PC-3 (cell line): ENCODE data around the gene TMEM131L. TPM values are rescaled to one million over a fixed set of nuclear protein-coding genes. Genes with fewer than 3 reads are reported as not detected.
A peak's percentile ranks its signal among the peaks of the same experiment; 100 is the strongest.
"Not testable (repeated sequence)": the region's sequence is repeated elsewhere in the genome, so short reads cannot be mapped to it uniquely, and the experiment has no call there.

Experiments
- ATAC-seq: fragments of 200-7000 bp; cut with Tn5 transposase; 2 replicates; pipeline ENCODE4 v1.9.1; 2020; ENCODE audit warnings: mild to moderate bottlenecking, moderate library complexity
- BruUV-seq: library from RNA; stranded (reverse); fragments of 400-500 nt; replicated peaks from 2 replicates; lab custom pipeline; 2021; lab: Mats Ljungman, UMichigan
- CTCF ChIA-PET: fragments of 300-600 bp; sonication (Branson Sonifier 250); formaldehyde crosslinking; loops from one replicate; lab custom pipeline; 2022; ENCODE audit warnings: antibody characterized with exemption; lab: Charles Lee
- POLR2A ChIA-PET: fragments of 300-600 bp; sonication (Branson Sonifier 250); formaldehyde crosslinking; loops from one replicate; lab custom pipeline; 2022; ENCODE audit warnings: antibody characterized with exemption; ENCODE audit not compliant: unreplicated experiment; lab: Charles Lee
- DNase-seq: peaks from one replicate; pipeline ENCODE4 v3.0.0-alpha.2; 2015
- H2AFZ ChIP-seq: fragments of 300-600 bp; sonication (generic); 2 replicates; pipeline ENCODE4 v1.6.0; 2016; ENCODE audit warnings: antibody characterized with exemption, low read length
- H3F3A ChIP-seq: fragments of 300-600 bp; sonication (generic); one replicate; pipeline ENCODE4 v1.6.0; 2017; ENCODE audit warnings: antibody characterized with exemption, low read length, control low read depth, mild to moderate bottlenecking; ENCODE audit not compliant: unreplicated experiment
- H3K27ac ChIP-seq: fragments of 300-600 bp; sonication (generic); 2 replicates; pipeline ENCODE4 v1.5.1; 2016; ENCODE audit warnings: mild to moderate bottlenecking, low read length
- H3K27me3 ChIP-seq: fragments of 300-600 bp; sonication (generic); 2 replicates; pipeline ENCODE4 v1.6.1; 2016; ENCODE audit warnings: low read length, mixed read lengths
- H3K36me3 ChIP-seq: fragments of 300-600 bp; sonication (generic); 2 replicates; pipeline ENCODE4 v1.6.1; 2016; ENCODE audit warnings: low read depth, mixed run types, low read length, mixed read lengths
- H3K4me1 ChIP-seq: fragments of 300-600 bp; sonication (generic); 2 replicates; pipeline ENCODE4 v1.5.1; 2016; ENCODE audit warnings: low read length; ENCODE audit not compliant: insufficient read depth
- H3K4me2 ChIP-seq: fragments of 300-600 bp; sonication (generic); 2 replicates; pipeline ENCODE4 v1.6.0; 2016; ENCODE audit warnings: low read length
- H3K4me3 ChIP-seq: fragments of 300-600 bp; sonication (generic); 2 replicates; pipeline ENCODE4 v1.5.1; 2016; ENCODE audit warnings: mild to moderate bottlenecking, low read length, mixed read lengths
- H3K79me2 ChIP-seq: fragments of 300-600 bp; sonication (generic); 2 replicates; pipeline ENCODE4 v1.6.1; 2017; ENCODE audit warnings: low read length, mixed read lengths
- H3K9ac ChIP-seq: fragments of 300-600 bp; sonication (generic); 2 replicates; pipeline ENCODE4 v1.6.0; 2016; ENCODE audit warnings: mild to moderate bottlenecking, low read length
- H3K9me2 ChIP-seq: fragments of 300-600 bp; sonication (generic); replicated peaks from 2 replicates; pipeline ENCODE4 v1.6.1; 2016; ENCODE audit warnings: mixed run types, low read length, mixed read lengths
- H3K9me3 ChIP-seq: fragments of 300-600 bp; sonication (generic); 2 replicates; pipeline ENCODE4 v1.6.1; 2016; ENCODE audit warnings: low read length, mixed read lengths
- H4K20me1 ChIP-seq: fragments of 300-600 bp; sonication (generic); 2 replicates; pipeline ENCODE4 v1.6.1; 2016; ENCODE audit warnings: low read length, mixed read lengths
- EZH2 ChIP-seq: fragments of 300-600 bp; sonication (generic); IDR thresholded peaks from one replicate; pipeline ENCODE4 v1.6.1; 2017; ENCODE audit warnings: antibody characterized with exemption, mild to moderate bottlenecking, low read length; ENCODE audit not compliant: unreplicated experiment
- EZH2phosphoT487 ChIP-seq: fragments of 300-600 bp; sonication (generic); IDR thresholded peaks from 2 replicates; pipeline ENCODE4 v1.6.1; 2018; ENCODE audit warnings: mild to moderate bottlenecking, antibody characterized with exemption, low read length, borderline replicate concordance
- intact Hi-C: fragments of 100-400 bp; cut with micrococcal nuclease; formaldehyde crosslinking; loops from 2 replicates; pipeline ENCODE4 v1.9.0; 2023
- total RNA-seq: library from RNA; depleted of rRNA; stranded (reverse); fragments of >200 nt; gene quantifications from 2 replicates; pipeline ENCODE4 v1.2.3, GENCODE V29; 2014
- TF ChIP-seq, protein P1 (sequence below): fragments of 300-600 bp; sonication (generic); conservative IDR thresholded peaks from 2 replicates; pipeline ENCODE4 v1.5.1; 2017; ENCODE audit warnings: antibody characterized with exemption, low read depth, mild to moderate bottlenecking, low read length

TMEM131L gene
- total RNA-seq, 1 experiment from 2014 or later = 7.7 TPM

DNA sequence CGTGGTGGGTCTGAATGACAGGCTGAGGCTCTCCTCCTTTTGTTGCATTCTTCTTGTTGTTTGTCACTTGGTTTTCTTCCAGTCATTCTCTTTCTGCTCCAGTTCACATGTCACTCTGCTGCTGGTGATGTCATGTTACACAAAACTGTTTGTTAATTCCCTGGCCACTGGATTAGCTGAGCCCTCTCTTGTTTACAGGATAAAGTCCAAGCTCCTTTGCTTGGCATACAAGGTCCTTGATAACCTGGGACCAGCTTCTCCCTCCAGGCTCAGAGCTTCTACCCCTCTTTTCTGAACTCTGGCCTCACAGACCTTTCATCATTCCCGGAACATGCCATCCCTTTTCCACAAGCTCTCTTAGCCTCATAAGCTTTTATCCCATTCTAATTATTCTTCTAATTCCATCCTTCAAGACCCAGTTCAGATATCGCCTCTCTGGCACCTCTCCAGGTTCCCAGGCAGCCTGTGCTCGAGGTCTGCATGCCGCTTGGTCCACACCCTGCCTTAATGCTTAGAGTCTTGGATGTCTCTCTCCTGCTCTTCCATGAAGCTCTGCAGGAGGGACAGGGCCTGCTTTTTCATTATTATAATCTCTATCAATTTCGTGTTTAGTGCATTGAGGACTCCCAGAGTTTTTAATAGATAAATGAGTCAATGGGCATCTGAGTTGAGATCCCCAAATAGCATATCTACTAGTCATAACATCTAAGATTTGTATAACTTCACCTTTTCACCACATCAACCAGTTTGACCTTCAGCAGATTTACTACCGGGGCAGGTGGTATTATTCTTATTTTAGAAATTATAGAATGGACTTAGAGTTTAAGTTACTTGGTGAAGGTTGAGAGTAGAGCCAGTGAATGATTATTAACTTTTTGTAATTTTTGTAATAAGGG lies 98.7 kb downstream of the TMEM131L start:
- BruUV-seq = no TSS peak
- H3K27ac ChIP-seq = no peak overlapping the region
- H3K4me2 ChIP-seq = no peak overlapping the region

DNA sequence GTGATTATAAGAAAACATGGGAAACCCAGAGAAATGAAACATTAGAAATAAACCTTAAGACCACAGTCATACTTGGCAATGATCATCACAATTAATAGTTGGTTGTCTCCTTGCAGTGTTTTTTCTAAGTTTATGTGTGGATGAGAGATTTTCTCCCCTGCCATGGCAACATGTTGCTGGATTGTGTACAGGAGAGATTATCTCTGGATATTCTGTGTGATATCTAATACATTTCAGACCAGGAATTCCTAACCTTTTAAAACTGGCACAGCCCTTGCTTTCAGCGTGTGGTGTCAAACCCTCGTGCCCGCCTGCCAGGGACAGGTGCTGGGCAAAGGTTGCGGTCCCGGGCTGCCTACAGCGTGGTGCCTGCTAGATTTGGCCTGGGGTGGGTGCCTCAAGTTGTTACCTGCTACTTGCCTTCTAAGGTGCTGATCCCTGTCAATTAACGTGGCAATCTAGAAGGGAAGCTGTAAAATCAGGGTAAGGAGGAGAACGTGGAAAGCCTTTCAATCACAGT lies 100.5 kb downstream of the TMEM131L start:
- Histone ChIP-seq H3K36me3 (no peaks in the 10 kb centered on the region), H3F3A (no peaks in the 10 kb centered on the region), H2AFZ (no peak overlapping the region), H3K9me2 (no peaks in the 10 kb centered on the region), H3K9ac (no peak overlapping the region), H3K4me1 (peaks cover 9% of the 10 kb centered on the region; the same call in 1 of the 2 replicates), H3K9me3 (no peaks in the 10 kb centered on the region), H3K27ac (no peak overlapping the region), H3K79me2 (no peaks in the 10 kb centered on the region), H3K4me2 (no peak overlapping the region), H3K4me3 (no peak overlapping the region), H4K20me1 (no peaks in the 10 kb centered on the region), H3K27me3 (no peaks in the 10 kb centered on the region)
- ChIA-PET CTCF (interaction anchor here (0.8 kb wide), 1 partner anchor 98 kb away, joined by 4 read pairs; no protein-coding TSS in a partner anchor), POLR2A (no interaction called here)
- TF ChIP-seq, protein P1, sequence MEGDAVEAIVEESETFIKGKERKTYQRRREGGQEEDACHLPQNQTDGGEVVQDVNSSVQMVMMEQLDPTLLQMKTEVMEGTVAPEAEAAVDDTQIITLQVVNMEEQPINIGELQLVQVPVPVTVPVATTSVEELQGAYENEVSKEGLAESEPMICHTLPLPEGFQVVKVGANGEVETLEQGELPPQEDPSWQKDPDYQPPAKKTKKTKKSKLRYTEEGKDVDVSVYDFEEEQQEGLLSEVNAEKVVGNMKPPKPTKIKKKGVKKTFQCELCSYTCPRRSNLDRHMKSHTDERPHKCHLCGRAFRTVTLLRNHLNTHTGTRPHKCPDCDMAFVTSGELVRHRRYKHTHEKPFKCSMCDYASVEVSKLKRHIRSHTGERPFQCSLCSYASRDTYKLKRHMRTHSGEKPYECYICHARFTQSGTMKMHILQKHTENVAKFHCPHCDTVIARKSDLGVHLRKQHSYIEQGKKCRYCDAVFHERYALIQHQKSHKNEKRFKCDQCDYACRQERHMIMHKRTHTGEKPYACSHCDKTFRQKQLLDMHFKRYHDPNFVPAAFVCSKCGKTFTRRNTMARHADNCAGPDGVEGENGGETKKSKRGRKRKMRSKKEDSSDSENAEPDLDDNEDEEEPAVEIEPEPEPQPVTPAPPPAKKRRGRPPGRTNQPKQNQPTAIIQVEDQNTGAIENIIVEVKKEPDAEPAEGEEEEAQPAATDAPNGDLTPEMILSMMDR = no peak
- TF ChIP-seq EZH2phosphoT487 (no peak), EZH2 (no peak)
- intact Hi-C loops = no loop called here
- ATAC-seq = no peak
- BruUV-seq = no TSS peak
- DNase-seq = no peak

More for the DNA sequence above, 98.7 kb downstream of the TMEM131L start:
- no peaks in the 10 kb centered on the region for H3K9me2 ChIP-seq
- CTCF ChIA-PET = no interaction called here
- POLR2A ChIA-PET = no interaction called here
- H3K9ac ChIP-seq = no peak overlapping the region
- no peak for TF ChIP-seq EZH2
- no peak for TF ChIP-seq EZH2phosphoT487
- TF ChIP-seq, protein P1 = no peak
- ATAC-seq (peak; percentile 61), DNase-seq (peak; percentile 48)
- peaks cover 9% of the 10 kb centered on the region; the same call in 1 of the 2 replicates for H3K4me1 ChIP-seq
- no peaks in the 10 kb centered on the region for H3K27me3 ChIP-seq
- H3K9me3 ChIP-seq = no peaks in the 10 kb centered on the region
- intact Hi-C loops = no loop called here
- H4K20me1 ChIP-seq = no peaks in the 10 kb centered on the region
- H3K4me3 ChIP-seq = no peak overlapping the region
- no peaks in the 10 kb centered on the region for H3K79me2 ChIP-seq
- H2AFZ ChIP-seq = no peak overlapping the region
- no peaks in the 10 kb centered on the region; the same call in 1 of the 2 replicates for H3K36me3 ChIP-seq
- H3F3A ChIP-seq = no peaks in the 10 kb centered on the region

DNA sequence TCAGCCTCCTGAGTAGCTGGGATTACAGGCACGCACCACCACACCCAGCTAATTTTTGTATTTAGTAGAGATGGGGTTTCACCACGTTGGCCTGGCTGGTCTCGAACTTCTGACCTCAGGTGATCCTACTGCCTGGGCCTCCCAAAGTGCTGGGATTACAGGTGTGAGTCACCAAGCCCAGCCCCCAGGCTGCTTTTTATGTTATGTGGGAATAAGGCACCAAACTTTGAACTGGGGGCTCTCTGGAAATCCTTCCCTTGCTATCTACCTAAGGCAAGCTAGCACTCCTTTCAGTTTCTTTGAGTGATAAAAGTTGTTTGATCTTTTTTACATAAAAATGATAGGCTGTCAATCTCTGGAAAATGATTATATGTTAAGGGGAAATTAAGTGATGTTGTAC lies 101.5 kb downstream of the TMEM131L start:
- H2AFZ ChIP-seq, H3K79me2 ChIP-seq, POLR2A ChIA-PET, H3K27ac ChIP-seq, H3K4me2 ChIP-seq, H3K4me1 ChIP-seq, H3K27me3 ChIP-seq, H3F3A ChIP-seq, DNase-seq, H3K9ac ChIP-seq, H3K9me3 ChIP-seq, H3K4me3 ChIP-seq, H3K9me2 ChIP-seq, intact Hi-C loops, ATAC-seq, H4K20me1 ChIP-seq, H3K36me3 ChIP-seq, BruUV-seq: not testable (repeated sequence)
- CTCF ChIA-PET = interaction anchor here (0.8 kb wide), 1 partner anchor 99 kb away, joined by 4 read pairs; no protein-coding TSS in a partner anchor
